Adrenal gland (tissue), 5 donors: ENCODE results near the gene OR4K5.

Experiments
- CTCF ChIP-seq, 6 experiments: fragments of 450-650 bp in 4 of 6; fragments of 200-600 bp in 2 of 6; sonication (generic) in 1 of 6; IDR thresholded peaks; 1 replicate in 5 of 6; 2 replicates in 1 of 6; pipeline versions ENCODE4 v1.5.1 to v1.8.0; 2016 to 2021; ENCODE audit warnings: antibody characterized with exemption in 6 of 6, mild to moderate bottlenecking in 2 of 6, moderate library complexity in 1 of 6
- POLR2A ChIP-seq, 2 donors: fragments of 450-650 bp; IDR thresholded peaks; one replicate each; pipeline ENCODE4 v1.6.1; 2017; ENCODE audit warnings: antibody characterized with exemption in 2 of 2, mild to moderate bottlenecking in 2 of 2, moderate library complexity in 1 of 2
- donor health status: DM: no; HTN: no; CAD: no.

- no peak for TF ChIP-seq POLR2A (IDR thresholded peaks at IDR 0.05)
- TF ChIP-seq CTCF (IDR thresholded peaks at IDR 0.05), result no peak
Measured at GRCh38 chr14:19930617-19931016, 10.2 kb downstream of the OR4K5 start, which contains the start of gene OR4K1.
